HEK293T (cell line): ENCODE results near the gene TKFC.

Source experiments
- ARNT ChIP-seq: fragments of 450-650 bp; IDR thresholded peaks from 2 replicates; pipeline ENCODE4 v1.6.1; 2017; ENCODE audit warnings: mild to moderate bottlenecking
- BHLHE40 ChIP-seq: fragments of 450-650 bp; IDR thresholded peaks from 2 replicates; pipeline ENCODE4 v1.6.1; 2016; ENCODE audit warnings: mild to moderate bottlenecking, moderate library complexity, borderline replicate concordance
- ELF4 ChIP-seq: fragments of 450-650 bp; IDR thresholded peaks from 2 replicates; pipeline ENCODE4 v1.6.1; 2017; ENCODE audit warnings: antibody characterized with exemption
- NFRKB ChIP-seq: fragments of 450-650 bp; IDR thresholded peaks from 2 replicates; pipeline ENCODE4 v1.6.1; 2016; ENCODE audit warnings: mild to moderate bottlenecking, moderate library complexity
- SP1 ChIP-seq: fragments of 450-650 bp; IDR thresholded peaks from 2 replicates; pipeline ENCODE4 v1.6.1; 2017
- SUZ12 ChIP-seq: fragments of 450-650 bp; IDR thresholded peaks from 2 replicates; pipeline ENCODE4 v1.6.1; 2016; ENCODE audit warnings: mild to moderate bottlenecking
- TARDBP ChIP-seq: fragments of 450-650 bp; IDR thresholded peaks from 2 replicates; pipeline ENCODE4 v1.6.1; 2016
- ZNF384 ChIP-seq: fragments of 450-650 bp; IDR thresholded peaks from 2 replicates; pipeline ENCODE4 v1.6.1; 2016

GRCh38 chr11:61361237-61361740 is 28.3 kb downstream of the TKFC start:
- TF ChIP-seq NFRKB (no peak), ZNF384 (no peak), TARDBP (no peak), ELF4 (no peak), ARNT (no peak), BHLHE40 (no peak), SP1 (no peak), SUZ12 (no peak)
